Esophagus (tissue), 2 donors: Measurements from ENCODE around the gene S100Z. TPM values are rescaled to one million over a fixed set of nuclear protein-coding genes. Genes with fewer than 3 reads are reported as not detected.

Experiments
- H3K27ac ChIP-seq, 2 donors: one replicate each; pipeline ENCODE4 v1.5.1; 2013; ENCODE audit warnings: low read depth in 2 of 2, mild to moderate bottlenecking in 2 of 2, inconsistent platforms in 1 of 2, low read length in 1 of 2, moderate library complexity in 1 of 2
- H3K27me3 ChIP-seq, 2 donors: one replicate each; pipeline ENCODE4 v1.6.1; 2013; ENCODE audit warnings: low read length in 2 of 2, control low read depth in 1 of 2, mild to moderate bottlenecking in 1 of 2; ENCODE audit not compliant: insufficient read depth in 2 of 2, control insufficient read depth in 1 of 2
- H3K36me3 ChIP-seq, 2 donors: one replicate each; pipeline ENCODE4 v1.6.1; 2013; ENCODE audit warnings: low read length in 1 of 2; ENCODE audit not compliant: control insufficient read depth in 2 of 2, insufficient read depth in 2 of 2
- H3K4me1 ChIP-seq, 2 donors: one replicate each; pipeline ENCODE4 v1.6.1; 2013; ENCODE audit warnings: low read length in 1 of 2; ENCODE audit not compliant: control insufficient read depth in 2 of 2, insufficient read depth in 2 of 2
- H3K4me3 ChIP-seq, 2 donors: one replicate each; pipeline ENCODE4 v1.5.1; 2013; ENCODE audit warnings: low read length in 2 of 2, mild to moderate bottlenecking in 2 of 2, low read depth in 1 of 2, moderate library complexity in 1 of 2
- H3K9me3 ChIP-seq, 2 donors: one replicate each; pipeline ENCODE4 v1.6.1; 2013; ENCODE audit warnings: mild to moderate bottlenecking in 2 of 2, low read depth in 1 of 2, low read length in 1 of 2, moderate library complexity in 1 of 2; ENCODE audit not compliant: control insufficient read depth in 2 of 2, insufficient read depth in 1 of 2
- WGBS, 2 donors: extraction: QIAGEN DNeasy Blood & Tissue Kit; methylation state at CpG; one replicate each; pipeline ENCODE4 v1.1.7; 2013; 5-methylcytosine and 5-hydroxymethylcytosine counted together
- polyA plus RNA-seq, 2 donors: library from polyadenylated mRNA; stranded (reverse); fragments of 200-250 nt; gene quantifications; one replicate each; pipeline ENCODE4 v1.2.3, GENCODE V29; 2013
- donor health status: healthy with polysubstance abuse.
- donor health status: Bipolar disorder and iron deficiency.

The S100Z gene
- under 1 TPM in 1 of 2 donors, not detected in 1; 0.02 TPM for polyA plus RNA-seq

DNA sequence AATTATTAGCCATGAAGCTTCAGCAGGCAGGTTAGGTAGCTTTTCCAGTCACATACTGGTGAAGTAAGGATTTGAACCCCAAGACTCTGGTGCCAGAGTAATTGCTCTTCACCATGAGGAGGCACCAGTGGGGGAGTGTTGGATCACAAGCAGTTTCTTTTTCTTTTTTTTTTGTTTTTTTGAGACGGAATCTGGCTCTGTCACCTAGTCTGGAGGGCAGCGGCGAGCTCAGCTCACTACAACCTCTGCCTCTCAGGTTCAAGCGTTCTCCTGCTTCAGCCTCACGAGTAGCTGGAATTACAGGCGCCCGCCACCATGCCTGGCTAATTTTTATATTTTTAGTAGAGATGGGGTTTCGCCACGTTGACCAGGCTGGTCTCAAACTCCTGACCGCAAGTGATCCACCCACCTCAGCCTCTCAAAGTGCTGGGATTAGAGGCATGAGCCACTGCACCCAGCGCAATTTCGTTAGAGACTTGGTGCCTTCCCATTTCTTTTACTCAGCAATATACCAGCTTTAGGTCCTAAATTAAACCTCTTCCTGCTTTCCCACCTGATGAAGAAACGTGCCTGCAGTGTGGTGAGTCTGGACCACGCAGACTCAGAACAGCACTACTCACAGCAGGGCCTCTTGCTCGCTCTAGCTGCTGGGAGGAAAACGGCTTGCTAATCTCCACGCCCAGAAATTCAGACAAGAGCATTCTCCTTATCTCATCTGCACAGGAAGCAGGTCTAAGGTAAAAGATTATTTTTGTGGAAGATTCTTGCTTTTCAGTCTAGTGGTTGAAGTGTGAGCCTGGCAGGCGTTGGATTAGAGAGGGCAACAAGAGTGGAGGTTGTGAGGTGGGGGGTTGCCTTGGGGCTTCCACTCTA is at the start of gene S100Z:
S100Z (plus strand) TSS at position 596 of the 873 bp plus-strand sequence. CDS start 25,346 bp downstream, outside the sequence.
- no peaks in the 10 kb centered on the region for H3K4me1 ChIP-seq
- no peaks in the 10 kb centered on the region for H3K36me3 ChIP-seq
- no peaks in the 10 kb centered on the region for H3K9me3 ChIP-seq
- H3K4me3 ChIP-seq = no peak within 1 kb of the TSS
- 77 to 82% methylated on average over 18 of the region's 18 CpGs for WGBS, 2 donors
- H3K27me3 ChIP-seq = no peaks in the 10 kb centered on the region
- H3K27ac ChIP-seq = no peak within 1 kb of the TSS

DNA sequence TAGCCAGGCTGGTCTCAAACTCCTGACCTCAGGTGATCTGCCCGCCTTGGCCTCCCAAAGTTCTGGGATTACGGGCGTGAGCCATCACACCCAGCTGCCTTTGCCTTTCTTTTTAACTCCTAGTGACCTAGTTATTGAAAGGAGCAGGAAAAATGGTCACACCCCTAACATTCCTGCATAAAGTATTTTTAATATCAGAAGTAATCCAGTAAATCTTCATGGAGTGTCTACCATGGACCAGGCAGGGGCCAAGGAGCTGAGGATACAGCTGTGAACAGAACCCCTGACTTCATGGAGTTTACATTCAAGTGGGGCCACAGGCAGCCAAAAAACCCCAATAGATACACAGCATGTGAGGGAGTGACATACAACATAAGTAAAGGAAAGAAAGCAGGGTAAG is 49.2 kb upstream of the S100Z start:
- Histone ChIP-seq H3K36me3 (no peaks in the 10 kb centered on the region), H3K27me3 (no peaks in the 10 kb centered on the region), H3K27ac (no peak overlapping the region), H3K4me3 (no peak overlapping the region), H3K4me1 (no peaks in the 10 kb centered on the region), H3K9me3 (no peaks in the 10 kb centered on the region)
- 82 to 83% methylated on average over 3 of the region's 3 CpGs for WGBS, 2 donors

DNA sequence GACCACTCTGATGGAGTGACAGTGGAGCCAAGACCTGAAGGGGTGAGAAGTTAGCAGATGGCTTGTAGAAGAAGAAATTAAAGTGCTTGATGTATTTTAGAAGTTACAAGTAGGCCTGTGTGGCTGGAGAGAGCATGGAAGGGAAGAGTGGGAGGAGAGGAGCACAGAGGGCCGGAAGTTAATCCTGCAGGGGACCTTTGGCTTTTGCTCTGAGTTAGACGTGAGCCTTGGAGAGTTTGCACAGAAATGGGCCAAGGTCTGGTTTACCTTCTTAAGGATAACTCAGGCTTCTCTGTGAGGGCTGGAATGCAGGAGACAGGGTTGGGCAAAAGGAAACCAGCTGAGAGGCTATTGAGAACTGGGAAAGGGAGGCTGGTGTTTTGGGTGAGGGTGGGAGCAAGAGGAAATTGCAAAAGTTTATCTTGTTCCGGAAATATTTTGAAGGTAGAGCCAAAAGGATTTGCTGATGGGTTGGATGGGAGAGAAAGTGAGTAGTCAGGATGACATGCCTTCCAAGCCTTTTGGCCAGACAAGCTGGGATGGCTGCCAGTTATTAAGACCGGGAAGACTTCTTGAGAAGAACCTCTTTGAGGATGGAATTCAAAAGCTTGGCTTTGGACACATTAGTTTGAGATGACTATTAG is 48.5 kb upstream of the S100Z start:
- H3K27me3 ChIP-seq = no peaks in the 10 kb centered on the region
- H3K4me1 ChIP-seq = no peaks in the 10 kb centered on the region
- H3K27ac ChIP-seq = no peak overlapping the region
- 34 to 42% methylated on average over 4 of the region's 4 CpGs for WGBS, 2 donors
- H3K4me3 ChIP-seq = no peak overlapping the region
- H3K9me3 ChIP-seq = no peaks in the 10 kb centered on the region
- H3K36me3 ChIP-seq = no peaks in the 10 kb centered on the region

DNA sequence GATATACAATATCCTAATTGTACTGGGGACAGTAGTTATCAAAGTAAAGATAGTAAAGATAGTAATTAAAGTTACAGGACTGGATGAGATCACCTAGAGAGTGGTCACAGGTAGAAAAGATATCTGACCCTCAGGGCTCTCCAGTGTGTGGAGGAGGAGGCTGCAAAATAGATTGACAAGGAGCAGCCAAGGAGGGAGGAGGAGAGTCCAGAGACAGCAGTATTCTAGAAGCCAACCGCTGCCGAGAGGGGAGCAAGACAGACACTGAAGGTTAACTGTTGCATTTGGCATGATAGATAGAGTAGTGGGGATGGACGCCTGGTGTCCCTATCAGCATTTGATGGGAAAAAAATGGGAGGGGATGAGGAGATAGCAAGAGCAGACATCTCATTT is 48.0 kb upstream of the S100Z start:
- 75 to 84% methylated on average over 3 of the region's 3 CpGs for whole genome bisulfite sequencing, 2 donors

DNA sequence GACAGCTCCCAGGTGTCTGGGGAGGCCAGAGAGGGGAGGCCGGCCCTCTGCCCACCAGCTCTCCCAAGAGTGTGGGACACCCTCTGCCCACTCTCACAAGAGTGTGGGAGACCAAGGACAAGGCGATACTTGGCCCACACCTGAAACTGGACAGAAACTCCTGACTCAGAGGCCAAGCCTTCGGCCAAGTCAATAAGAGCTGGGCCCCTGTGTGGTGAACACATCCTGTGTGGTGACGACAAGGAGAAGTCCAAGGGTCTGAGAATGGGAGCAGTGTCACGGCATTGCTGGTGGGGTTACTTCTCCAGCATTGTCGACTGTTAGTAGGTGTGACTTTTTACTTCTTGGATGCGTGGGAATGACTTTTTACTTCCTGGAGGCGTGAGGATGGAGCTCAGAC is 45.5 kb upstream of the S100Z start:
- H3K27ac ChIP-seq = no peak overlapping the region
- no peaks in the 10 kb centered on the region for H3K36me3 ChIP-seq
- H3K4me3 ChIP-seq = no peak overlapping the region
- H3K9me3 ChIP-seq = no peaks in the 10 kb centered on the region
- WGBS, 2 donors = 88 to 92% methylated on average over 8 of the region's 8 CpGs
- peaks cover 0 to 4% of the 10 kb centered on the region in 2 donors for H3K4me1 ChIP-seq
- H3K27me3 ChIP-seq = no peaks in the 10 kb centered on the region

More for the DNA sequence above, 48.0 kb upstream of the S100Z start:
- no peaks in the 10 kb centered on the region for H3K36me3 ChIP-seq
- H3K4me3 ChIP-seq = no peak overlapping the region
- H3K4me1 ChIP-seq = no peaks in the 10 kb centered on the region
- H3K27me3 ChIP-seq = no peaks in the 10 kb centered on the region
- H3K9me3 ChIP-seq = no peaks in the 10 kb centered on the region
- no peak overlapping the region for H3K27ac ChIP-seq

DNA sequence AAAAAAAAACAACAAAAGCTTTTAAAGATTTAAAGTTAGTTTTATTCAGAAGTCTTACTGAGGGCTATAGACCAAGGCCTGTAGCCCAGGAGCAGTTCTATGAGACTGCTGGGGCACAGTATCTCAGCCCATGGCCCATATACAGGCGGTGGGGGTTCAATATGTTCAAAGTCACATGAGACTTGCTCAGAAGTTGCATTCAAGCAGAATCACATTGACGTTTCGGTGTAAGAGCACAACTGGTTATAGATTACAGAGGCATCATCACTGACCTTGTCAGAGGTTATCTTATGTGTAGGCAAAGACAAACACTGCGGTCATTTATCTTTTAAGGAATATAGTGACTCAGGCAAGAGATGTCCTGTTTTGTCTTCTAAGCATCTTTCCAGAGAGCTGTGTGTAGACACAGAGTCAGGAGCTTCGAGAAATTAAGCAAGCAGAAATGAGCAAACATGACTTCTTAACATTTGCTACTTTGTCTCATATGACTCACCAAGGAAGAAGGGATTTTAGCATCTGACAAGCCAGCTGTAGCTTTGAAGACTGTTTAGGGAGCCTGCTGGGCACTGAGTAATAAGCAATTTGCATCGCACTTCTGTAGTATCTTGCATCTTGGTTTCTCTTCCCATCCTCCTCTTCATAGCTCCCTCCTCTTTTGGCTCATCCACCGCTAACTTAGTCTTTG is 43.9 kb upstream of the S100Z start:
- Histone ChIP-seq H3K4me3 (no peak overlapping the region), H3K27me3 (no peaks in the 10 kb centered on the region), H3K4me1 (peaks cover 0 to 4% of the 10 kb centered on the region in 2 donors), H3K9me3 (no peaks in the 10 kb centered on the region), H3K36me3 (no peaks in the 10 kb centered on the region), H3K27ac (peak overlapping the region in 1 of 2 donors; percentile 75)
- 51 to 55% methylated on average over 7 of the region's 7 CpGs for WGBS, 2 donors

DNA sequence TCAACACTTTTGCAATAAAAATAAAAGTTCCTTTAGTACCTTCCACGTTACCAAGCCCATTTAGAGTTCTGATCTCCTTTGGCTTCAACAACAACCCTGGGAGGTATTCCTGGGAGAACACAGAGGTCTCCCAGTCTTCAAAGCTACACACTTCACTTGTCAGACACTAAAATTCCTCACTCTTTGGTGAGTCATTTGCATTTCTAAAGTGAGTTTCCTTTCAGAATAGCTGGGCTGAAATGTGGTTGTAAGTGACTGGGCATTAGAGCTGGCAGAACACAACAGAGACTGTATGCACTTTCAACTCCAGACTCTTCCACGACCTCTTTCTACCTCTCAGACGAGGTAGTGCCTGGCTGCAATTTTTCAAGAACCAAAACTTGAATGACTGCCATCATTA is 42.5 kb upstream of the S100Z start:
- no peak overlapping the region for H3K4me3 ChIP-seq
- peaks cover 0 to 4% of the 10 kb centered on the region in 2 donors for H3K4me1 ChIP-seq
- H3K27ac ChIP-seq = peak overlapping the region in 1 of 2 donors; percentile 53
- H3K27me3 ChIP-seq = no peaks in the 10 kb centered on the region
- WGBS, 2 donors = 59 to 62% methylated on average over 3 of the region's 3 CpGs
- H3K9me3 ChIP-seq = no peaks in the 10 kb centered on the region
- H3K36me3 ChIP-seq = no peaks in the 10 kb centered on the region

DNA sequence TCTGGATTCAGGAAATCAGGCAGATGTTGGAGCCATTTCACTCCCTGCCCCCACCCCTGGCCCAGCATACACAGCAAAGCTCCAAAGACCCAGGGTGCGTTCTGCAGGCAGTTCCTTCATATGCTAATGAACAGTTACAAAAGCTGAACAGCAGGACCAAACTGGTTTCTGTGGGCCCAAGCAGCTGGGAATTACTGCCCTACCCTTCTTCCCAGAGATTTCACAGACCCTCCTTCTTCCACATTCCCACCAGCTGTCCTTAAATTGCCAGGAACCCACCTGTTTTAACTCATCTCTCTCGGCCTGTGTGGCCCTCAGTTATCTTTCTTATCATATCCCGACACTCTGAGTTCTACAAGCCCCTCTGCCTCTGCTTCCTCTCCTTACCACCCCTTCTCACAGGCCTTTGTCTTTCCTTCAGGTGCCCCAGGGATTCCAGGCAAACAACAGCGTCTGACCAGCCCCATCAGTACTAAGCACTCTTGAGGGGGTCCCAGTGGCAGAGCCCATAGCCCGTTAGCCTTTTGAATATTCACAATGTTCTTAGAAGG is 41.6 kb upstream of the S100Z start:
- no peaks in the 10 kb centered on the region for H3K9me3 ChIP-seq
- no peak overlapping the region for H3K4me3 ChIP-seq
- 74 to 77% methylated on average over 5 of the region's 5 CpGs for WGBS, 2 donors
- H3K27ac ChIP-seq = peak overlapping the region; percentile 53 to 83
- no peaks in the 10 kb centered on the region for H3K36me3 ChIP-seq
- H3K27me3 ChIP-seq = no peaks in the 10 kb centered on the region
- peaks cover 0 to 4% of the 10 kb centered on the region in 2 donors for H3K4me1 ChIP-seq

DNA sequence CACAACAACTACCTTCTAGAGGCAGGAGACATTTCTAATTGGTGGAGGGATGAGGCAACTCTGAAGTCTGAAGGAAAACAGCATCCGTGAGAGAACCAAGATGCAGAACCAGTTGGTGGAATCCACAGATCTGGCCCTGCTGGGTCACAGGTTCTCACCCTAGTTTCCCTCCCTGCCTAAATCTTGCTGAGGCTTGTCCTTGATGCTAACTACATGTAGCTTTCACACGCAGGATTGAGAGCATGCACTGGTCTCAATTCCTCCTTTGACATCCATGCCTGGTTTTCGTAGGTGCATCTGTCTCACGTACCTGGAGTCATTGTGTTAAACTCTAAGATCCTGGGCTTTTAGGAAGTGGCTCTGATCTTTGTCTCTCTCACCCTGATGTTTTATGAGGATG is 40.7 kb upstream of the S100Z start:
- Histone ChIP-seq H3K9me3 (no peaks in the 10 kb centered on the region), H3K27me3 (no peaks in the 10 kb centered on the region), H3K36me3 (no peaks in the 10 kb centered on the region), H3K4me1 (peaks cover 0 to 4% of the 10 kb centered on the region in 2 donors), H3K4me3 (no peak overlapping the region), H3K27ac (peak overlapping the region; percentile 29 to 83)
- WGBS, 2 donors = 47 to 70% methylated on average over 4 of the region's 4 CpGs
